Upper lobe of left lung (tissue), 6 donors: ENCODE results near the gene KPNA2. TPM values are rescaled to one million over a fixed set of nuclear protein-coding genes. Genes with fewer than 3 reads are reported as not detected.

Experiments
- ATAC-seq, 2 donors: fragments of 200-7000 bp; cut with Tn5 transposase; one replicate each; pipeline ENCODE4 v1.9.1; 2022; ENCODE audit warnings: mild to moderate bottlenecking in 2 of 2, moderate library complexity in 2 of 2; ENCODE audit not compliant: low FRiP score in 2 of 2
- DNase-seq, 2 donors: peaks; one replicate each; pipeline ENCODE4 v3.0.0-alpha.2; 2019 to 2020
- H3K27ac ChIP-seq, 4 donors: fragments of 200-600 bp; sonication (generic); one replicate each; pipeline ENCODE4 v1.5.1; 2016 to 2019
- H3K27me3 ChIP-seq, 4 donors: fragments of 200-600 bp; sonication (generic); one replicate each; pipeline ENCODE4 v1.5.1; 2017 to 2019
- H3K36me3 ChIP-seq, 4 donors: fragments of 200-600 bp; sonication (generic); one replicate each; pipeline ENCODE4 v1.5.1; 2016 to 2019
- H3K4me1 ChIP-seq, 4 donors: fragments of 200-600 bp; sonication (generic); one replicate each; pipeline ENCODE4 v1.5.1; 2018 to 2019
- H3K4me3 ChIP-seq, 4 donors: fragments of 200-600 bp; sonication (generic); one replicate each; pipeline ENCODE4 v1.5.1; 2017 to 2019; ENCODE audit warnings: mild to moderate bottlenecking in 2 of 4, moderate library complexity in 1 of 4
- H3K9me3 ChIP-seq, 4 donors: fragments of 200-600 bp; sonication (generic); one replicate each; pipeline ENCODE4 v1.5.1; 2018 to 2019
- CTCF ChIP-seq, 6 experiments: fragments of 450-650 bp in 4 of 6; fragments of 200-600 bp in 2 of 6; sonication (generic) in 2 of 6; IDR thresholded peaks; one replicate each; pipeline ENCODE4 v1.5.1; 2016 to 2019; ENCODE audit warnings: antibody characterized with exemption in 6 of 6
- EP300 ChIP-seq, 4 donors: sonication (generic); formaldehyde crosslinking; IDR thresholded peaks; one replicate each; pipeline ENCODE4 v1.5.1; 2017; ENCODE audit warnings: antibody characterized with exemption in 4 of 4, control low read depth in 2 of 4
- POLR2A ChIP-seq, 4 donors: fragments of 450-650 bp; IDR thresholded peaks; one replicate each; pipeline ENCODE4 v1.5.1; 2016 to 2017; ENCODE audit warnings: antibody characterized with exemption in 4 of 4, mild to moderate bottlenecking in 2 of 4
- POLR2AphosphoS5 ChIP-seq, 2 donors: sonication (generic); formaldehyde crosslinking; IDR thresholded peaks; one replicate each; pipeline ENCODE4 v1.5.1; 2017; ENCODE audit warnings: antibody characterized with exemption in 2 of 2
- WGBS, 2 donors: methylation state at CpG; one replicate each; pipeline ENCODE4 v1.1.5; 2017 to 2018; 5-methylcytosine and 5-hydroxymethylcytosine counted together
- total RNA-seq, 6 donors: library from RNA; depleted of rRNA in 4 of 6; stranded (reverse); fragments of >200 nt in 4 of 6; gene quantifications; one replicate each; pipeline versions ENCODE4 v1.1.0 to v1.2.1, GENCODE V29; 2016 to 2021
- donor health status: DM: no; HTN: no; CAD: no; lungs with moderate emphysema.
- donor health status: DM: no; HTN: yes; CAD: no; lungs with severe emphysema.

Gene KPNA2
- total RNA-seq, 6 donors from 2014 or later: 10.7 to 39.4 (median 26.7) TPM

DNA sequence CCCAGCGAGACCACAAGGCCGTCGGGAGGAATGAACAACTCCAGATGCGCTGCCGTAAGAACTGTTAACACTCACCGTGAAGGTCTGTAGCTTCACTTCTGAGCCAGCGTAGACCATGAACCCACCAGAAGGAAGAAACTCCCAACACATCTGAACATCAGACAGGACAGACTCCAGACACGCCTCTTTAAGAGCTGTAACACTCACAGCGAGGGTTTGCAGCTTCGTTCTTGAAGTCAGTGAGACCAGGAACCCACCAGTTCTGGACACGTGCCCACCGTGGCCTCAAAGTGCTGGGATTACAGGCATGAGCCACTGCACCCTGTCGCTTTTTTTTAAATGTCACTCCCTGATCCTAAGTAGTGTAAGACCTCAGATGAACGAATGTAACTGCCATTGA lies 17.3 kb downstream of the KPNA2 start:
- peak overlapping the region in 3 of 4 donors; percentile 70 to 82 (median 73) for H3K27ac ChIP-seq
- TF ChIP-seq CTCF (IDR thresholded peaks at IDR 0.05): no peak
- TF ChIP-seq EP300 (IDR thresholded peaks at IDR 0.05): no peak
- H3K27me3 ChIP-seq: no peaks in the 10 kb centered on the region
- no peaks in the 10 kb centered on the region for H3K9me3 ChIP-seq
- no peaks in the 10 kb centered on the region for H3K36me3 ChIP-seq
- ATAC-seq (no peak), DNase-seq (no peak)
- WGBS, 2 donors: 94 to 96% methylated on average over 14 of the region's 14 CpGs
- H3K4me3 ChIP-seq: no peak overlapping the region
- peaks cover 15 to 20% (median 16%) of the 10 kb centered on the region in 4 donors for H3K4me1 ChIP-seq

DNA sequence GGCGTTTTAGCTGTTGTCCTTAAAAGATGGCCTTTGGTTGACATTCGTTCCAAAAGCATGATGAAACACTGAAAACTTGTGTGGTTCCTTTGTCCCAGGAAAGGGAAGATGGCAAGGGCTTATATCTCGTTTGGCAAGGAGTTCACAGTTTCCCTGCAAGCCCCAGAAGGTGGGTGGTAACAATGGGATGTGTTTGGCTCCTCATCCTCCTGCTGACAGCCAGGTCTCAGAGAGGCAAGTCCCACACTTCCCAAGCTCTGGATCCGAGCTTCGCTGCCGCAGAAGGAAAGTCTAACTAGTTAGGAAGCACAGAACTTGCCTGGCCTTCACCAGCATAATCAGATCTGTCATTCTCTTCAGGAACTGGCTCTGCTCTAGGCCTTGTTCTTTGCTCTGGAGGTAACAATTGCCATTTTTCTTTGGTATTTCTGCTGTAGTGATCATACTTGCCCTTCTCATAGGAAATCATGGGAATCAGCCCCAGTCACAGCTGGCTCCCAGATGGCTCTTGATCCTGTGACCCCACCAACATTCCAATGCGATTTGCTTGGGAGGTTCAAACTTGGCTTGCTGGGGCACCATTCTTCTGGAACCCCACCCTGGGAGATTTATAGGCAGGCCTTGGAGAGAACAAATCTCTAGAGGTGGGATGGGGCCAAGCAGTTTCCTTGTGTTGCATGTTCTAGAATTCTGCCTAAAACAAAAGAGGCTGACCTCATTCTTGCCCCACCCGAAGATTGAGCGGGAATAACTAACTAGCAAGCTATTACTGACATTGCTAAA lies 17.9 kb downstream of the KPNA2 start:
- 69 to 72% methylated on average over 9 of the region's 9 CpGs for WGBS, 2 donors
- ATAC-seq: peak in 1 of 2 donors; percentile 81
- TF ChIP-seq CTCF (IDR thresholded peaks at IDR 0.05) (no peak), POLR2AphosphoS5 (IDR thresholded peaks at IDR 0.05) (no peak), POLR2A (IDR thresholded peaks at IDR 0.05) (no peak)
- Histone ChIP-seq H3K27me3 (no peaks in the 10 kb centered on the region), H3K4me3 (no peak overlapping the region), H3K36me3 (no peaks in the 10 kb centered on the region), H3K9me3 (no peaks in the 10 kb centered on the region), H3K27ac (peak overlapping the region; percentile 70 to 82 (median 75)), H3K4me1 (peaks cover 15 to 20% (median 16%) of the 10 kb centered on the region in 4 donors)
- DNase-seq: peak in 1 of 2 donors; percentile 25

DNA sequence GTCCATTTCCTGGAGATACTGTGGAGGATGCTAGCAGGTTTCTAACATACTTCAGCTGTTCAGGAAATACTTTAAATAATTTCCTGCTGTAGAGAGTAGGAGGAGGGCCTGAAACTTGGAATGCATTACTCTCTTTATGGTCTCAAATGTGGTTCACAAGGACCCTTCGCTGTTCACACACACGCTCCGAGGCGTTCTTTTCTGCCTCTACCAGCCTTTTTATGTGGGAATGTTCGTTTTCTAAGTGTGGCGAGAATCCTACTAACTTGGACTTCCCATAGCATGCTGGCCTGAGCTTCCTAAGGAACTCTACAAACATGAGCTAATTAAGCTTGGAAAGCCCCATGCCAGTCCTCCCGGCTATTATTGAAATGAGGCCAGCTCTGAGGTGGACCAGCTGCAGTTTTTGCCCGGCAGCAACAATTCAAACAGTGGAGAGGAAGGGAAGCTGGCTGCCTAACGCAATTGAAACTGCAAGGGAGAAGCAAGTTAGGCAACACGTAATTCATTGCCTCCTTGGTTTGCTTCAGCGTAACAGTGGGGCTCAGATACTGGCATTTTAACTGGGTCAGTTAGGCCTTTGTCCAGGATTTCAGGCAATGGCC lies 18.9 kb downstream of the KPNA2 start:
- DNase-seq (peak in 1 of 2 donors; percentile 66), ATAC-seq (peak; percentile 68 to 82)
- Histone ChIP-seq H3K27ac (peak overlapping the region; percentile 70 to 82 (median 75)), H3K9me3 (no peaks in the 10 kb centered on the region), H3K4me1 (peaks cover 15 to 20% (median 16%) of the 10 kb centered on the region in 4 donors), H3K27me3 (no peaks in the 10 kb centered on the region), H3K36me3 (no peaks in the 10 kb centered on the region), H3K4me3 (peak overlapping the region in 1 of 4 donors; percentile 10)
- 25 to 30% methylated on average over 11 of the region's 11 CpGs for whole genome bisulfite sequencing, 2 donors
- TF ChIP-seq CTCF (IDR thresholded peaks at IDR 0.05) (no peak), EP300 (IDR thresholded peaks at IDR 0.05) (no peak), POLR2A (IDR thresholded peaks at IDR 0.05) (no peak), POLR2AphosphoS5 (IDR thresholded peaks at IDR 0.05) (no peak)

DNA sequence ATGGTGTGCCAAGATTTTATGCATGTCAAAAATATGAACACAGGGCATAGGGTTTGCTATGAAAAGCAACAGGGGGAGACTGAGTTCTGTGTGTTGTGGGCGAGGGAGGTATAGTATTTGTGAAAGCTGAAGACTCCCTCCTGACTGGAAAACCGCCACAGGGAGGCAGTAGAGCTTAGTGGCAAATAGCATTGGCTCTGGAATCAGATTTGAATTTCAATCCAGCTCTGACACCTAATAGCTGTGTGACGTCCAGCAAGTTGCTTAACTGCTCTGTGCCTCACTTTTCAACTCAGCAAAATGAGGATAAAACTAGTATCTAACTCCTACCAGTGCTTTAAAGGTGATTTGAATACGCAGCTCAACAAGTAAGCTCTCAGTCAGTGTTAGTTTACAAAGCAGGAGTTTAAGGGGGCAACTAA lies 22.0 kb downstream of the KPNA2 start:
- Histone ChIP-seq H3K27ac (no peak overlapping the region), H3K9me3 (no peaks in the 10 kb centered on the region), H3K27me3 (no peaks in the 10 kb centered on the region), H3K36me3 (no peaks in the 10 kb centered on the region), H3K4me1 (peaks cover 15 to 28% (median 16%) of the 10 kb centered on the region in 4 donors), H3K4me3 (no peak overlapping the region)
- TF ChIP-seq POLR2A (IDR thresholded peaks at IDR 0.05): no peak
- peak in 5 of 6 experiments; percentile 27 to 52 (median 35) for TF ChIP-seq CTCF (IDR thresholded peaks at IDR 0.05)
- TF ChIP-seq EP300 (IDR thresholded peaks at IDR 0.05): no peak
- no peak for TF ChIP-seq POLR2AphosphoS5 (IDR thresholded peaks at IDR 0.05)
- 47 to 52% methylated on average over 4 of the region's 4 CpGs for WGBS, 2 donors
- ATAC-seq (peak in 1 of 2 donors; percentile 33), DNase-seq (peak in 1 of 2 donors; percentile 25)
